Activated CD4-positive, alpha-beta T cell treated with anti-CD3 and anti-CD28 coated beads, Interleukin-2, amount 50 U/mL, for 1 hour (primary cell): ENCODE measurements around the gene CR2.
"Not testable (repeated sequence)": the region's sequence is repeated elsewhere in the genome, so short reads cannot be mapped to it uniquely, and the experiment has no call there.

Source experiments
- DNase-seq: peaks from one replicate; pipeline ENCODE4 v3.0.0-alpha.2; 2020

CR2 gene

DNA sequence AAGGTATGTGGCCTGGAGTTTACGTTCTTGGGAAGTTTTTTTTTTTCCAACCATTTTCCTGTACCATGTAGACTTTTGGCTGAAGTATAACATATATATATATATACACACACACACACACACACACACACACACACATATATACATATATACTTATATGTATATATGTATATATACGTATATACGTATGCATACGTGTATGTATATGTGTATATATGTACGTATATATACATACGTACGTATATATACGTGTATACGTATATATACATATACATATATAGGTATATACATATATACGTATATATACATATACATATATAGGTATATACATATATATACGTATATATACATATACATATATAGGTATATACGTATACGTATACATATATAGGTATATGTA is 60.8 kb downstream of the CR2 start:
- DNase-seq = no peak

DNA sequence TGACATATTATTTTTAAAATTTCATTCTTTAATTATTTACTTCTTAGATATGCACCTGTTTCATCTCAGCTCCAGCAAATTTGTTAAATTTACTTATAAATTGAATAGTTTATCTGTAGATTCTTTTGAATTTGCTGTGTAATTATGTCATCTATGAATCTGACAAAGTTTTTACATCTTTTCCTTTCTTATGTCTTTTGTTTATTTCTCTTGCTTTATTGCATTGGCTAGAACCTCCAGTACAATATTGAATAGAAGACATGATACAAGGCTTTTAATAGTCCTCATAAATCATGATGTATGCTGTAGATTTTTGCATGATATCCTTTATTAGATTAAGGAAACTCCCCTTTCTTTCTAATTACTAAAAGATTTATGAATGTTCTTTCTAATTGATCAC is 62.6 kb downstream of the CR2 start:
- no peak for DNase-seq

DNA sequence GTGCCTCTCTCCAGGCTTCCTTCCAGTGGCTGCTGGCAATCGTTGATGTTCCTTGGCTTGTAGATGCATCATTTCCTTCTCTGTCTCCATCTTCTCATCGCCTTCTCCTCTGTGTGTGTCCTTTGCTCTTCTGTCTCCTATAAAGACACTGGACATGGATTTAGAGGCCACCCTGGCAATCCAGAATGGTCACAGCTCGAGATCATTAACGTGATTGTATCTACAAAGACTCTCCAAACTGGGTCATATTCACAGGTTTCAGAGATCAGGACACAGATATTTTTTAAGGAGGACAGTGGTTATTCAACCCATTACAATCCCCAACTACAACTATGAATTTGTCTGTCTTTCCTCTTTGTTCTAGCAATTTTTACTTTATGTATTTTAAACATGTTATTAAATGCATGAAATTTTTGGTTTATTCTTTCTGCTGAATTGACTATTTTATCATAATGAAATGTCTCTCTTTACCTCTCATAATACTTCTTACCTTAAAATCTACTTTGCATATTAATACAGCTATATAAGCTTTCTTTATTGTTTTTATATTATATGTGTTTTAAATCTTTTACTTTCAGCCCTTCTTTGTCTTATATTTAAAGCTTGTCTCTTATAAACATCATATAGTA is 64.6 kb downstream of the CR2 start:
- DNase-seq = no peak

DNA sequence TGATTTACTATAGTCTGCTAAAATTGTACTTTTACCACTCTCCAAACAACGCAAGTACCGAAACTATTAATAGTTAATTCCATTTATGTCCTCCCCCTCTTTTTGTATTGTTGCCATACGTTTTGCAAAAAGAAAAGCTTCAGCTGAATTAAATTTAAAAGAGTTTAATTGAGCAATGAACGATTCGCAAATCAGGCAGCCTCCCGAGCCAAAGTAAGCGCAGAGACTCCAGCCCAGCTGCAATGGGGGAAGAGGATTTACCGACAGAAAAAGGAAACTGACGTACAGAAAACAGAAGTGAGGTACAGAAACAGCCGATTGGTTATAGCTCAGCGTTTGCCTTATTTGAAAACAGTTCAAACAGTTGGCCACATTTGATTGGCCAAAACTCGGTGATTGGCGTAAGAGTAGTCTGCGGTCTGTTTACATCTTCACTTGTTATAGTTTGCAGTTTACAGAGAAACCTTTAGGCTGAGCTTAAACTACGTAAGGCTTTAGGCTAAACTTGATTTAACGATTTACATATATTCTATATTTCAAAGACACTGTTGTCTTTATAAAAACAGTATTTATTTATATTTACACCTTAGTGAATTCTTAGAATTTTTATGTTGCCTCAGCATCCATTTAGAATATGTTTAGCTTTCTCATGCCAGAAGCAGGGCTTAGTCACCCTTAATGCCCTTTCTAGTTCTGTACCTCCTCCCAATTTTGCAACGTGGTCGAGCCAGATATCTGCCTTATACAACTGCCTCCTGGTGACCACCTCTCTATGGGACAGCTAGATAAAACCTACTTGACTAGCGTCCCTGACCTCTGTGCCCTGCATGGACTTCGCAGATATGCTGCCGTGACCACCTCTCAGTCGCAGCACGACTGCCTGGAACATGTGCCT is 65.6 kb downstream of the CR2 start:
- no peak for DNase-seq

DNA sequence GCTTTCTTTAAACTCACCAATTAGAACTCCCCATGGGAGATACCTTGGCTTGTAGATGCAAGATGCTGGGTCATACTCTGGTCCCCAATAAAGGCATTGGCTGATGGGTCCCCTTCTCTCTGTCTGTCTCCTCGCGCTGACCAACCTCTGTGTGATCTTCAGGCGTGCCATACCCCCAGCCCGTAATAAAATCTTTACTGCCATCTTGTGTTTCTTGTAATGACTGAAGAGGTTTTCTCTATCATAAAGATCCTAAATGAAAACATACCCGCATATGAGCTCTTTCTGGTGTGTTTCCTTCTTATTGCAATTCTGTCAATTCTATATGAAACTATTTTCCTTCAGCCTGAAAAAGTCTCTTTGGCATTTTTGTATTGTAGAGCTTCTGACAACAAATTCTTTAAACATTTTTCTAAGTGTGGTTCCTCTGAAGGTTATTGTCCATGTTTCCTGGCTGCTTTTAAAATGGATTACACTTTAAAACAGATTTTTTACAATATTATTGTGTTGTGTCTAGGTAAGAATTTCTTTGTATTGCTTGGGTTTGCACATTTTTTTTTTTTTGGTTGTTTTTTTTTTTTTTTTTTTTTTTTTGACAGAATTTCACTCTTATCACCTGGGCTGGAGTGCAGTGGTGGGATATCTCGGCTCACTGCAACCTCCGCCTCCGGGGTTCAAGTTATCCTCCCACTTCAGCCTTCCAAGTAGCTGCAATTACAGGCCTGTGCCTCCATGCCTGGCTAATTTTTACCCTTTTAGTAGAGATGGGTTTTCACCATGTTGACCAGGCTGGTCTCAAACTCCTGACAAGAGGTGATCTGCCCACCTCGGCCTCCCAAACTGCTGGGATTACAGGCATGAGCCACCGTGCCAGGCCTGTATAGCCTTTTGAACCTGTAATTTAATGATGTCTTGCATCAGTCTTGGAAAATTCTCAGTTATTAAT is 66.5 kb downstream of the CR2 start:
- not testable (repeated sequence) for DNase-seq

DNA sequence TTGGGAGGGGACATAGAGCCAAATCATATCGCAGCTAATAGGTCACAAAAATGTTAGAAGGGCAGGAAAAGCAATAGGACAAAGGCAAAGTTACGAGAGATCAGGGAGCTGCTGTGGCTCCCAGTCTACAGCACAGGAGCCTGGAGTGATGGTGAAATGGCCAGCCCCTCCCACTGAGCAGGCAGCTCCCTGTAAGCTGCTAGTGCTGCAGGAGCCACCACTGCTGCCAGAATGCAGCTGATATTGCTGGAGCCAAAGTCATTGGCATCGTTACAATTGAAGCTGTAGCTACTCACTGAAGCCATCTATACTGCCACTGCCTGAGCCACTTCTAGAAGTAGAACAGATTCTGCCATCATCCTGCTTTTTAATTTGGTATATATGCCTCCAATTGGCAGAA is 71.1 kb downstream of the CR2 start:
- not testable (repeated sequence) for DNase-seq

DNA sequence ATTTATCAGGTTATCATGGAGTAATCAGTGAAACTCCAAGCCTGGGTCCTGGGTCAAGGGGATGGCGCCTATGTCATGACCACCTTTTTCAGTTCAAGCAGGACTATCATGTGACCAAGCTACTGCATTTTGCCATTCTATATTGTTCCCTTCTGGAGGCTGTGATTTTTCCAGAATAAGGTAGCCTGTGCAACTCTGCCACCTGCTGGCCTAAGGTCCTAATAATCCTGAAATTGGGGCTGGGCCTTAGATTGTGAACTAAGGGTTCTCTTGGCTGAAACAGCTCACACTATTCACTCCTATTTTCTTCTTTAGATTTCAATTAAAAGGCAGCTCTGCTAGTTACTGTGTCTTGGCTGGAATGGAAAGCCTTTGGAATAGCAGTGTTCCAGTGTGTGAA is 74.3 kb downstream of the CR2 start:
- DNase-seq = not testable (repeated sequence)

DNA sequence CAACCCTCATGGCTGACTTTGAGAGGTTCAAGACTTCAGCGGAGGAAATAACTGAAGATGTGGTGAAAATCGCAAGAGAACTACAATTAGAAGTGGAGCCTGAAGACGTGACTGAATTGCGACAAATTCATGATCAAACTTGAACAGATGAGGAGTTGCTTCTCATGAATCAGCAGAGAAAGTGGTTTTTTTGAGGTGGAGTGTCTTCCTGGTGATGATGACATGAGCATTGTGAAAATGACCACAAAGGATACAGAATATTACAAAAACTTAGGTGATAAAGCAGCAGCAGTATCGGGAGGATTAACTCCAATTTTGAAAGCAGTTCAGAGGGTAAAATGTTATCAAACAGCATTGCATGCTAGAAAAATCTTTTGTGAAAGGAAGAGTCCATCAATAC is 82.1 kb downstream of the CR2 start:
- DNase-seq = not testable (repeated sequence)
